ENCODE measurements around the gene TOB1.
"Not testable (repeated sequence)": the region's sequence is repeated elsewhere in the genome, so short reads cannot be mapped to it uniquely, and the experiment has no call there.

TOB1 gene

GRCh38 chr17:50871364-50871763 lies 5.2 kb upstream of the TOB1 start:
- in situ Hi-C loops (cut with HindIII; ENCODE audit: low sequenced_read_pairs), result no loop called here

DNA sequence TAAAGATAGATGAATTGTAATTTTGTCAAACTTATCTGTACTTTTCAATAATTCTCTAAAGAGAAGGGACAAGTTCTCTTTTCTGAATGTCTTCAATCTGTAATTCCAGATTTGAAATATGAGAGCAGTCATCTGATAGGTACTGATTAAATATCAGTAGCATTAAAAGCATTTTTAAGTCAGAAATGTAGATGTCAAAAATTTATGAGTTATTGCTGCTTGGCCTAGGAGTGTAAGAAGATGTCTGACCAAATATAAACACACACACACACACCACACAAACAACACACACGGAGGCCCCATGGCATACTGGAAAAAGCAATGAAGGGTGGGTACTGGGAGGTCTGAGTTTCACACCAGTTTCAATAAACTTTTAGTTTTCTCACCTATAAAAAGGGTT lies 2.4 kb upstream of the TOB1 start:
- in situ Hi-C loops (cut with HindIII; ENCODE audit: low sequenced_read_pairs), result no loop called here

GRCh38 chr17:50868140-50868438 lies 1.9 kb upstream of the TOB1 start:
- in situ Hi-C loops (cut with HindIII; ENCODE audit: low sequenced_read_pairs), result no loop called here

DNA sequence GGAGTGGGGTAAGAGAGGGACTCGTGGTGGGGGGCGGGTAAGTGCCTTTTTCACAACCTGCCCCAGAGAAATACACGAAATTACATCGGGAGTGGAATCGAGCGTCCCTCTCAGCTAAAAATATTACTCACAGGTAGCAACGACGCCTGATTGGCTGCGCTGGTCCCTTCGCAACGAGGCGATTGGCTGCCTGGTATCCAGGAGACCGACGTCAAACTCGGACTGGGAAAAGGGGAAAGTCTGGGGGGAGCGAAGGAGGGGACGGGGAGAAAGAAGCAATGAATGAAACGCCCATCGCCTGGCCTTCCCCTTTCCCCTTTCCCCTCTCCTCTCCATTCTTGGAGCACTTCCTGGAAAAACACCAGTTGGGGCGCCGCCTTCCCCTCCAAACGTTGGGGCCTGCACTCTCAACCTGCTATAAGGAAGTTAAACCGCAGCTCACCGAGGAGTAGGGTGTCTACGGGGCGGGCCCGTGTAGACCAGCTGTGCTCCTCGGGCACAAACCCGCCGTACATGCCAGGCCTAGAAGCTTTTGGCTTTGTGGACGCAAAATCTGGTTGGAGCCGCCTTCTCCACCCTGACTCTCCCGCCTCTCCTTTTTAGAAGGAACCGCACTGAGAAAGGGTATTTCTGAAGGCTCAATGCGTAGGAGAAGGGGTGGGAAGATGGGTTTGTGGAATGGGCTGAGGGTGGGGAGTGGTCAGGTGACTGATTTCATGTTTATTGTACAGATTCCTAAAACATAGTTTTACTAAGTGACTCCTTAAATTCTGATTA lies 1.4 kb upstream of the TOB1 start:
- in situ Hi-C loops (cut with HindIII; ENCODE audit: low sequenced_read_pairs), result no loop called here

GRCh38 chr17:50866950-50867362 lies 802 bp upstream of the TOB1 start:
- in situ Hi-C loops (cut with HindIII; ENCODE audit: low sequenced_read_pairs), result no loop called here

DNA sequence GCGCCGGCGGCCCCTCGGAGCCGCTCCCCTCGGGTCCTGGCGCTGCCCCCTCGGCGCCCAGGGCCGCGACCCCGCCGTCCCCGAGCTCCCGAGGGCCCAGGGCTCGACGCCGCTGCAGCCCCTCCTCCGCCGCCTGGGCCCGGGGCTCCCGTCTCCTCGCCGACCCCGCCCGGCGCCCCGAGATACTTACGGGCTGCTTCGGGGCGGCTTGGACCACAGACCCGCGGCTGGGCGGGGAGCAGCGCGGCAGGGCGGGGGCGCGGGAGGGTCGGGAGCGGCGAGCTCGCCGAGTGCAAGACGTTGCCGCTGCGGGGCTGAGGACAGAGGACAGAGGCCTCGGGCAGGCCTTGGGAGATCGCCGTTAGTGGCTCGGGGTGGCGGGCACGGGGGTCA lies 290 bp downstream of the TOB1 start:
- in situ Hi-C loops (cut with HindIII; ENCODE audit: low sequenced_read_pairs), result no loop called here

- in situ Hi-C loops (cut with HindIII; ENCODE audit: low sequenced_read_pairs), result no loop called here
Measured at GRCh38 chr17:50865060-50865867, 890 bp downstream of the TOB1 start.

DNA sequence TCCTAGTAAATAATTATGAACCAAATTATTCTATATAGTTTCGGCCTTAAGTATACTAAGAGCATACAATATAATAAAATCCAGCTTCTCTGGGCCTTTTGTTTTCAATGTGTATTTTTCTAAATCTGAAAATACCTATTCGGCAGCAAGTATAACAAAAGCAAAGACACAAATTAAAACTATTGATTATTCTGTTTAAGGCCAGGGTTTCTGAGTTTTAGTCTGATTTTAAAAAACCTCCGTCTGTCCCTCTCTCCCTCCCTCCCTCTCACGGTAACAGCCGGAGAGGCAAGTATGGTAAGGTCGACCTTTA lies 1.5 kb downstream of the TOB1 start:
- in situ Hi-C loops (cut with HindIII; ENCODE audit: low sequenced_read_pairs), result no loop called here

- in situ Hi-C loops (cut with HindIII; ENCODE audit: low sequenced_read_pairs), result no loop called here
Measured at GRCh38 chr17:50863931-50864330, 2.2 kb downstream of the TOB1 start.

DNA sequence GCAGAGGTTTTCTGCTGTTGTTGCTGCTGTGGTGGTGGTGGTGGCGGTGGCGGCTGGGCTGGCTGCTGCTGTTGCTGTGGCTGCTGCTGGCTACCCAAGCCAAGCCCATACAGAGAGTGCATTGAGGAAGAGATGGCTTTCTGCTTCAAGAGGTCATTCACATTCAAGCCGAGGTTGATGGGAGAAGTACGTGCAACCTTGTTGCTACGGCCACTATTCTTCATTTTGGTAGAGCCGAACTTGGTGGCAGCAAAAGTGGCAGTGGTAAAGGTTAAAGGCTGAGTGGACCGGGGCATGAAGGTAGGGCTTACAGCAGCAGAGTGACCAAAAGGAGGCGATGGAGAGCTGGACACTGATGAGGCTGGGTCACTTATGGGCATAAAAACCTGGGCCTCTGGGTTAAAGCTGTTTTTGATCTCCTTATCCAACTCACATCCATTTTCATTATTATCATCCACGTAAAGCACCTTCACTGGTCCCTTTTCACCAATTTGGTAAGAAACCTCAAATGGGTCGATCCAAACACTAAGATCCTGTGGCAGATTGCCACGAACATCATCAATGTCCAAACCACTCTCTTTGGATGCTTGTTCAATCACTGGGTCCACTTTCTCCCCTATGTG lies 2.8 kb downstream of the TOB1 start:
- in situ Hi-C loops (cut with HindIII; ENCODE audit: low sequenced_read_pairs), result no loop called here

GRCh38 chr17:50861822-50862528 lies 4.2 kb downstream of the TOB1 start:
- in situ Hi-C loops (cut with HindIII; ENCODE audit: low sequenced_read_pairs), result no loop called here

- in situ Hi-C loops (cut with HindIII; ENCODE audit: low sequenced_read_pairs), result no loop called here
Measured at GRCh38 chr17:50861334-50861676, 4.8 kb downstream of the TOB1 start.

GRCh38 chr17:50859727-50860126 lies 6.4 kb downstream of the TOB1 start:
- in situ Hi-C loops (cut with HindIII; ENCODE audit: low sequenced_read_pairs), result not testable (repeated sequence)

GRCh38 chr17:50858486-50859225 lies 7.5 kb downstream of the TOB1 start:
- in situ Hi-C loops (cut with HindIII; ENCODE audit: low sequenced_read_pairs), result no loop called here

- in situ Hi-C loops (cut with HindIII; ENCODE audit: low sequenced_read_pairs), result no loop called here
Measured at GRCh38 chr17:50856431-50856830, 9.7 kb downstream of the TOB1 start.

- in situ Hi-C loops (cut with HindIII; ENCODE audit: low sequenced_read_pairs), result no loop called here
Measured at GRCh38 chr17:50855708-50856330, 10.3 kb downstream of the TOB1 start.

GRCh38 chr17:50853781-50854180 lies 12.4 kb downstream of the TOB1 start:
- in situ Hi-C loops (cut with HindIII; ENCODE audit: low sequenced_read_pairs), result no loop called here

DNA sequence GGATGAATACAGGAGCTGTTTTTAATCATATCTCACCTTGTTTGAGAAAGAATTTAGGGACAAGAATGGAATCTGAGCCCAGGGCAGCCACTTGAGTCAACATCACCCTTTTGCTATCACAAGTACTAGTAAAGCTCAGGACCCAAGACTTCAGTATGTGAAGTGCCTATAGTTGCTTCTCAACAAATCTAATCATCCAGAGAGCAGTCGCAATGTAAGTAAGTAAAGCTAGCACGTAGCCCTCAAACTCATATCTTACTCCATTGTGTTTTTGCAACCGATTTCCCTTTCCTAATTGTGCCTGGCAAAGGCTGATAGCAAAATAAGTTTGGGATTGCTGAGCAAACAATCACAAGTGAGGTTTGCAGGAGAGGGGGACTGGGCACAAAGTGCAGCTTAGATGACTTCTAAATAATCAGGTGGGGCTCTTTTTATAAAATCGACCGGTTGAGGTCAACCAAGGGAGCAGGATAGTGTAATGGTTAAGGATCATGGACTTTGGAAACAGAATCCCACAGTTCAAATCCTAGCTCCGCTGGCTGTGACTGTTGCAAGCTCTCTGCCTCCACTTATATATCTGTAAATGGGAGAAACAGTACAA lies 13.0 kb downstream of the TOB1 start:
- in situ Hi-C loops (cut with HindIII; ENCODE audit: low sequenced_read_pairs), result no loop called here

DNA sequence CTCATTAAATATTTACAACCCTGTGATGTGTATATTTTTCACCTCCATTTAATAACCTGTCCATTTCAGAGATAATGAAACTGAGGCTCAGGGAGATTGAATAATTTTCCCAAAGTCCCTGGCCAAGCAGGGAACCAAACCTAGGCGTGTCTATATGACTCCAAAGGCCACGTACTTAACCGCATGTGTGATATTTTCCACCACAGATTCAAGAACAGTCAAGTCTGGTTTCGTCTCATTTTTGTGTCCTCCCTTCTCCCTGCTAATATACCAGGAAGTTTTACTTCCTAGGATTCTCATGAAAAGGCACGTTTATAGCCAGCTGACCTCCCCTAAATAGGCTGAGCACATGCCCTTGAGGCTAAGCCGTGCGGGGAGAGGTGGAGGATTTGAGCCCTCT lies 15.5 kb downstream of the TOB1 start:
- in situ Hi-C loops (cut with HindIII; ENCODE audit: low sequenced_read_pairs), result no loop called here

GRCh38 chr17:50848711-50849110 lies 17.4 kb downstream of the TOB1 start:
- in situ Hi-C loops (cut with HindIII; ENCODE audit: low sequenced_read_pairs), result loop anchor here (5.0 kb wide), 1 partner anchor 99 kb away; no protein-coding TSS in a partner anchor

Measured in DLD1 (cell line).